ENCODE measurements around the gene ICE2.
A peak's percentile ranks its signal among the peaks of the same experiment; 100 is the strongest.

The ICE2 gene

GRCh38 chr15:60496853-60497252 lies 17.9 kb upstream of the ICE2 start:
- no peak for TF ChIP-seq CTCF (IDR thresholded peaks at IDR 0.05; ENCODE audit: insufficient read depth, low read depth, low read length, missing control alignments)
- no peak for DNase-seq (ENCODE audit: low read depth)
- no peak overlapping the region for H3K4me3 ChIP-seq (ENCODE audit: low read length)

GRCh38 chr15:60494108-60494507 lies 15.2 kb upstream of the ICE2 start:
- no peak for DNase-seq (ENCODE audit: low read depth)
- no peak for TF ChIP-seq CTCF (IDR thresholded peaks at IDR 0.05; ENCODE audit: insufficient read depth, low read depth, low read length, missing control alignments)

GRCh38 chr15:60493166-60493565 lies 14.2 kb upstream of the ICE2 start:
- H3K4me3 ChIP-seq (ENCODE audit: low read length): no peak overlapping the region
- no peak for DNase-seq (ENCODE audit: low read depth)
- TF ChIP-seq CTCF (IDR thresholded peaks at IDR 0.05; ENCODE audit: insufficient read depth, low read depth, low read length, missing control alignments): no peak

More at GRCh38 chr15:60494108-60494507, 15.2 kb upstream of the ICE2 start:
- no peak overlapping the region for H3K4me3 ChIP-seq (ENCODE audit: low read length)

GRCh38 chr15:60486742-60487141 lies 7.8 kb upstream of the ICE2 start:
- no peak for DNase-seq (ENCODE audit: low read depth)
- no peak overlapping the region for H3K4me3 ChIP-seq (ENCODE audit: low read length)
- TF ChIP-seq CTCF (IDR thresholded peaks at IDR 0.05; ENCODE audit: insufficient read depth, low read depth, low read length, missing control alignments): no peak

GRCh38 chr15:60485365-60486055 lies 6.6 kb upstream of the ICE2 start:
- H3K4me3 ChIP-seq (ENCODE audit: low read length): no peak overlapping the region
- DNase-seq (ENCODE audit: low read depth): no peak
- TF ChIP-seq CTCF (IDR thresholded peaks at IDR 0.05; ENCODE audit: insufficient read depth, low read depth, low read length, missing control alignments): no peak

- no peak for TF ChIP-seq CTCF (IDR thresholded peaks at IDR 0.05; ENCODE audit: insufficient read depth, low read depth, low read length, missing control alignments)
- H3K4me3 ChIP-seq (ENCODE audit: low read length): no peak overlapping the region
- no peak for DNase-seq (ENCODE audit: low read depth)
Observed at GRCh38 chr15:60483042-60483441, 4.1 kb upstream of the ICE2 start.

- H3K4me3 ChIP-seq (ENCODE audit: low read length): no peak overlapping the region
- peak; percentile 4 for DNase-seq (ENCODE audit: low read depth)
- TF ChIP-seq CTCF (IDR thresholded peaks at IDR 0.05; ENCODE audit: insufficient read depth, low read depth, low read length, missing control alignments): no peak
Observed at GRCh38 chr15:60480888-60481287, 1.9 kb upstream of the ICE2 start.
